Mucosa of gallbladder (tissue), 1 donor: ENCODE measurements around the gene PNCK. TPM values are rescaled to one million over a fixed set of nuclear protein-coding genes. Genes with fewer than 3 reads are reported as not detected.
"Not testable (repeated sequence)": the region's sequence is repeated elsewhere in the genome, so short reads cannot be mapped to it uniquely, and the experiment has no call there.

Source experiments
- DNase-seq: peaks from one replicate; pipeline ENCODE4 v3.0.0-alpha.2; 2020; ENCODE audit warnings: low spot score
- total RNA-seq: library from RNA; stranded (reverse); gene quantifications from one replicate; pipeline ENCODE4 v1.2.1, GENCODE V29; 2021
- donor health status: DM: no; HTN: no; CAD: no.

Gene PNCK
- 28.3 TPM for total RNA-seq

DNA sequence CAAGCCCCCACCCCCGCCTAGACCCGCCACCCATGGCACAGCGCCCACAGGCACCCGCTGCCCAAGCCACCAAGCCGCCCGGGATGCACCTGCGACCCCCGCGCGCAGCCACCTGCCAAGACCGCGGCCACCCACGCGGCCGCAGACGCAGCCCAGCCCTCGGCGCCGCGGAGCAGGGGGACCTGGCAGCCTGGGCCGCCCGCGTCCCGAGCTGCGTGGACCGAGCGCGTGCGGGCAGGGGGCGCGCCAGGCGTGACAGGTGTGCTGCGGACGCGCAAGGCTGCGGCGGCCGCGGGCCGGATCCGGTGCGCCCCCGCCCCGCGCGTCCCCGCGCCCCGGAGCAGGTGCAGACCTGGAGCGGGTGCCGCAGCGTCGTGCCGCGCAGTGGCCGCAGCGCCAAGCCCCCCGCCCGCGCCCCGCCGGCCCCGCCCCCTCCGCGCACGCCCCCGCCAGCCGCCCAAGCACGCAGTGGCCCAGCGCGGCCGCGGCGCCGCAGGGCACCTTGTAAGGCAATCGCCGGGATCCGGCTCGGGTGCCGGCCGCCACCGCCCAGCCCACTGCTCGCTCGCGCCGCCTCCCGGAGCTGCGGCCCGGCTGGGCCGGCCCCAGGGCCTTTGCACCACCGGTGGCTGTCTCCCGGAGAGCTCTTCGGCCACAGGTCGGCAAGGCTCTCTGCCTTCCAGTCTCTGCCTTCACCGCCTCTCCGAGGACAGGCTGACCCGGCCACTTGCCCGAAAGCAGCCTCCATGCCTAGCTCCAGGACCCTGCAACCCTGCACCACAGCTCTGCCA, at the start of gene PNCK:
Gene PNCK, minus strand, starts transcription at position 386 of the 791 bp plus-strand sequence. CDS start 737 bp downstream, outside the sequence.
- no peak for DNase-seq

DNA sequence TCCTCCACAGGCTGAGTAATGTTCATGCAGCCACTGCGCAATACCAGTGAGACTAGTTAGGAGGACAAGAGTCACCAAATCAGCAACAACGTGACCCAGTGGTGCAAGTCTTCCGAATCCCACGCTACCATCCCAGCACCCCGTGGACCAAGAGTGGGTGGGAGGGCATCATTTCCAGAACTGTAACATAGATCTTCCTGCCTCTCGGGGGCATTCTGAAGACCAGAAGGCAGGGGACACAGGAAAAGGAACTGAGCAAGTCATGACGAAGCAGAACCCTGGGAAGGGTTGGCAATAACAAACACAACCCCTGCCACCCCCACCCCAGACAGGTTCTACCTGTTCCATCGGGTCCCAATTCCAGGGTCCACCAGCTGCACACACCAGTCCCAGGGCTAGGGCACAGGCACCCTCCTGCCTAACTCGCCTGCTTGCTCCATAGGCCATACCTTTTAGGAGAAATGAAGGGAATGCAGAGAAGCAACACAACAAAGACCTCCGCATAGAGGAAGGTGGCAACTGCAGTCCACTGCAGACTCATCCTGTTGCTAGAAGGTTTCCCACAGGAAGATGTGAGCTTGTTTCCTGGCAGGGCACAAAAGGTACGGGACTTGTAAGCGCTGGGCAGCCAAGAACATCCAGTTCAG, 49.2 kb upstream of the PNCK start:
- DNase-seq: no peak

- no peak for DNase-seq
Measured at GRCh38 chrX:153719701-153720100, 46.1 kb upstream of the PNCK start.

DNA sequence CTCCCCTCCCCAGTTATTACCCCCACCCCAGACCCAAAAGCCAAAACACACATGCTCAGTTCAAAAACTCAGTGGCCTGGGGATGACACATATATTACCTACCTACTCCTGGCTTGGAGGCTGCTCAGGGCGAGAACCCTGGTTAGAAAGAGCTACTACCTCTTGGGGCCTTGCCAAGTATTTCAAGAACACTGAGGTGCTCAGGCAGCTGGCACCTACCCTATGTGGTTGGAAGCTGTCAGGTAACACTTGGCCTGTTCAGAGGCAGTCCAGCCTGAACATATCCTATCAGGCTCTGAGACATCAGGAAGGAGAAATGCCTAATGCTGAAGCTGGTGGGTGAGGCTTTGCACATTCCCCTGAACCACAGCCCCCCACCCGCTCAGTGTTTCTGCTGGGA, 45.6 kb upstream of the PNCK start:
- no peak for DNase-seq

DNA sequence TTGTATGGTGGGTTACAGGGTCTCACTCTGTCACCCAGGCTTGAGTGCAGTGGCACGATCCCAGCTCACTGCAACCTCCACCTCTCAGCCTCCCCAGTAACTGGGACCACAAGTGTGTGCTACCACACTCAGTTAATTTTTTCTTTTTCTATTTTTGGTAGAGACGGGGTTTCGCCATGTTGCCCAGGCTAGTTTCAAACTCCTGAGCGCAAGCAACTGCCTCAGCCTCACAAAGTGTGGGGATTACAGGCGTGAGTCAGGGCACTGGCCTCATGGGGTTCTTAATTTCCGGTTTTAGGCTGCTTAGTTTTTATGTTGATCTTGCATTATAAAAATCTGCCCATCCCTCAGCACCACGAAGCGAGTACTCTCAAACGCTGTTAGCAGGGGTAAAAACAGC, 43.8 kb upstream of the PNCK start:
- DNase-seq: no peak

- no peak for DNase-seq
Measured at GRCh38 chrX:153714256-153714655, 40.6 kb upstream of the PNCK start.

DNA sequence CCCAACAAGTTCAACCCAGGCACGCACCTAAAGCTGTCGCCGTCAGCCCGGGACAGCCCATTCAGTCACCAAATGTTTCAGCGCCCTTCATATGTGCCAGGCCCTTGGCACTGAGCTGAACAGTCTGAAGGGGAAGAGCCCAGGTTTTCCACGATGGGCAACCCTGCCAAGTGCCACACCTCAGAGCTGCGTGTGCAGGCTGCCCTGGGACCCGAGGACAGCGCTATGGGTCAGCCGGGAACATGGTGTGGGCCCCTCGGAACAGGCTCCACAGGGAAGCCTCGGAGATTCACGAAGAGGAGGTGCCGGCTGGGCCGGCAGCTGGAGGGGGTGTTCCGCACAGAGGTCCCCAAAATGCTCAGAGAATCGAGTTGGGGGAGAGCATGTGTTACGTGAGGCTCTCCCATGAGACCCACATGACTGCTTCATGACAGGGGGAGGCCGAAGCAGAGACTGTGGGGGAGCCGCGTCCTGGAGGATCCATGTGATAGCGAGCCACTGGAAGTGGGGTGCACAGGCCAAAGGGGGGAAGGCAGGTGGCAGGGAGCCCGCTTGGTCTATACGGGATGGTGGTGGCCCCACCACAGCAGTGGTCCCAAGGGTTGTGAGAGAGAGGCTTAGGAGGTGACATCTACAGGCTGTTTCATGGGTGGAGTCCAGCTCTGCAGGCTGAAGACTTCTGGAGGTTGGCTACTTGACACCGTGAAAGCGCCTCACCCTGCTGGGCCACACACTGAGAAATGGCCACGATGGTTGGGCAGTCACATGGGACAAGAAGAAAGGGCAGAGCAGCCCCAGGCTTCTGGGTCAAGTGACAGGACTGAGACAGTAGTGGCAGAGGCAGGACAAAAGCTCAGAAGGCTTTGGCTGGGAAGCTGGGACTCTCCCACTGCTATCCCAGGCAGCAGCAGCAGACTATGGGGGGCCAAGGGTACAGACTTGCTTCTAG, 36.4 kb upstream of the PNCK start:
- no peak for DNase-seq

- peak; percentile 79 for DNase-seq
Measured at GRCh38 chrX:153708415-153708814, 34.8 kb upstream of the PNCK start.

DNA sequence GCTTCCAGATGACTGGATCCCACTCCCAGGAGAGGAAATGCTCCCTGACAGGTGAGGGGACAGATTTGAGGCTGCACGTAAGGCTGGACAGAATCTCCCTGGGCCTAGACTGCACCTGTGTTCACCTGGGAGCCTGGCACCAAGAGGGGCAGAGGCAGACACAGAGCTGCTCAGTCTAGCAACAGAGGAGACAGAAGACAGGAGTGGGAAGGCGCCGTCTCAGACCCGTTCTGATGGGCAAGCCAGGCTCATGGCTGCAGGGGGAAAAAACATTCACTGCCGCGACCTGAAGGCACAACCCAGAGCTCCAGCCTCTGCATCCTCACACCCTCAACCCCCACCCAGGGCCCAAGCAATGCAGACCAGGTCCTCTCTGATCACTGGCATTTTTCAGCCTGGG, 33.8 kb upstream of the PNCK start:
- DNase-seq: no peak

- DNase-seq: no peak
Measured at GRCh38 chrX:153706799-153707198, 33.2 kb upstream of the PNCK start.

DNA sequence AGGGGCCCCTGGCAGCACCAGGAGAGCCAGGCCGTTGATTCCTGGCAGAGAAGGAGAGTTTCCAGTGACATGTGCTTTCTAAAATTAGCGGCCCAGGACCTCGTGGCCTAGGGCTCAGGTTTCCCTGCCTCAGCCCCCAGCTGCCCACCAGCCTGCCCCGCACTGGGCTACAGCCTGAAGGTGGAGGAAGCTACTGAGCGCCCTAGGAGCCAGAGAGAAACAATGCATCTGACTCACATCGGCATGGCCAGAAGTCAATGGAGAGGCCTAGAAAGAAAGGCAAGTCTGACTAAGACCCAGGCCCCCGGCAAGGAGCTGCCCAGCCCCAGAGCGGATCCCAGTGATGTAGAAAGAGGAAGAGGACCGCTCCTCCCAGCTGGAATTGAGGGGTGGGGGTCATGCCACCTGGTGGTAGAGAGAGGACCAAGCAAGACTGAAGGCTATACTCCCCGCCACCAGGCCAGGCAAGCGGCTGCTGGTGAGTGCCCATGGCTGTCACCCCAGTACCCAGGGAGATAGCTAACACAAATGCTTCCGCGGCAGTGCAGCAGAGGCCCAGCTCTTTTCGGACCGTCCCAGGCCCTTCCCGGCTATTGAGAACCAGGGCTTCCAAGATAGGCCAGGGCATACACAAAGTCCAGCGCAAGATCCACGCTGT, 31.9 kb upstream of the PNCK start:
- DNase-seq: not testable (repeated sequence)

GRCh38 chrX:153704631-153705402, 31.2 kb upstream of the PNCK start:
- not testable (repeated sequence) for DNase-seq

GRCh38 chrX:153704021-153704526, 30.5 kb upstream of the PNCK start:
- DNase-seq: no peak

GRCh38 chrX:153703036-153703370, 29.4 kb upstream of the PNCK start:
- DNase-seq: no peak

DNA sequence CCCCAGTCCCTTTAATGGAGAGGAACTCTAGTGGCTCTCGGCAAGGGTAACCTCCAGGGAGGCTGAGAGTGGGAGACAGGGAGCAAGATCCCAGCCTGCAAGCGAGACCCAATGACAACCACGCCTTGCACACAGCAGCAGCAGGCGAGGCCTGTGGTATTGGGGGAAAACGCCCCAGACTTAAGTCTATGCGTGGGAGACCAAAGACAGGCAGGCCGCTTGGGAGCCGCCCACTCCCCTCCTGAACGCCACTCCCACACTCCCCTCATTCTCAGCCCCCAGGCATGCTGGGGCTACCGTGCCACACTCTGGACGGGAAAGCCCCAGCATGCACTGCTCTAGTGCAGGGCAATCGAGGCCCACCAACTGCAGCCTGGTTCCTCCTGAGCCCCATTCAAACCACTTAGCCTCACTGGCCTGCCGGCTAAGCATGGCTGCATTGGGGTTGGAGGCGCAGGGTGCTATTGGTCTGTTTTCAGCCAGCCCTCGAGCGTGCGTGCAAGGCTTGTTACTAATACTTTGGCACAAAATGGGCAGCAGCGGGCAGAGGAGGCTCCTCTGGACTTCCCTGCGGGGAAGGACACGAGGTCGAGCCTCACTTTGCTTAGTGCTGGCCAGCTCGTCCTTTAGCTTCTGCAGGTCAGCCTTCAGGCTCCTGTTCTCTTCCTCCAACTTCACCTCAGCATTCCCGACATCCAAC, 28.9 kb upstream of the PNCK start:
- no peak for DNase-seq

DNA sequence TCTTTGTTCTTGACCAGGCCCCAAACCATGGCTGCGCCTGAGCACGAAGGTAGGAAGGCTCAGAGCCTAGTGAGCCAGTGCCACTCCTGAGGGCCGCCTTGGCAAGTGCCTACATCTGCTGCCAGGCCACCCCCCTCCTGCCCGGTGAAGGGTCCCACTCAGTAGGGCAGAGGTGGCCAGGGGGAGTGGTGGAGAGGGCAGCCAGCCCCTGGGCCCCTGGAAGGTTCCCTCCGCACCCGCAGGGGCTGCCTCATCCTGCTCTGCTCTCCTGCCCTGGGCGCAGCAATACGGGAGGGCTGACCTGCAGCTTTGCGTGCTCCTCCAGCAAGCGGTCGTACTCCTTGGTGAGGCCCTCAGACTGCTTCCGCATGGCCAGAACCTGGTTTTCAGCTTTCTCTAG, 28.1 kb upstream of the PNCK start:
- DNase-seq: no peak

- no peak for DNase-seq
Measured at GRCh38 chrX:153700967-153701366, 27.4 kb upstream of the PNCK start.

DNA sequence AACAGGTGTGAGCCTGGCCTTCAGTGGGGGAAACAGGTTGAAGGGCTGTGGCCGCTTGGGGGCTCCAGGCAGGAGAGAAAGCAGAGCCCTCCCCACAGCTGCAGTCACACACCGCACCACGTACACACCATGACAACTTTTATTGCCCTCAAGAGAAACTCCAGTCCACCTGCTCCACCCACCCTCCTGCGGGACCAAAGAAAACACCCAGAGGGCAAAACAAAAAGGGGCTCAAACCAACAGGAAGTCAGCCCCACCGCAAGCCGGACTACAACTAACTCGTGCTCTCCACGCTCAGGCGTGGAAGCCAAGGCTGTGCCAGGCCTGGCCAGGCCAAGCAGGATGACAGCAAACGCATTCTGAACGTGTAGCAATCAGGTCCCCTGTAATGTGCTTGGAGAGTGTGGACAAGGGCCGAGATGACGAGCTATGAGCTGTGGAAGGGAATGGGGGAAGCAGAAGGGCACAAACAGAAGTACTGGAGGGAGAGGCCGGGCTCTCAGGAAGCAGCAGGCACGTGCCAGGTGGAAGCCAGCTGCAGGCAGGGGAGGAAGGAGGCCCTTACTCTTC, 26.8 kb upstream of the PNCK start:
- no peak for DNase-seq

DNA sequence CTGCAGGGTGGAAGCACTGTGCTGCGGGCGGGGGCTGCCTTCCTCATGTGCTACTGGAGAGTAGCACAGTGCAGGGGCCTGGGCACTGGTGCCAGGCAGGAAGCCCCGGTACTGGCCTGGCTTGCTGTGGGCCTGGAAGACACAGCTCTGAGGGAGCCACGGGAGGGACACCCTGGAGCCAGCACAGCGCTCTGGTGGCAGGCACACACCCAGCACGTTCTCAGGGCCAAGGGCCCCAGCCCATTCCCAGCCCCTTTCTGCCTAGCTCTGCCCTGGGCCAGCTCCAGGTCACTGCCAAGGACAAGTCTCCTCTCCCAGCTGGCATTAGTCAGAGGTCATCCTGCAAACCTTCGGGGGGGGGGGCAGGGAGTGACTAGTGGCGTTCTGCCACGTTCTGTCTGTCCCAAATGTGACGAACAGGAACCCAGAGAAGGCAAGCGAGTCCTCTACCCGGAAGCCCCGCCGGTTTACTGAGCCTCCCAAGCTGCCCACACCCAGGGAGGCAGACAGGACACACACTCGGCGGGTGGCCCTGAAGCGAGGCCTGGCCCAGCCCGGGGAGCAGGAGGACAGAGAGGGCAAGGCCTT, 26.3 kb upstream of the PNCK start:
- not testable (repeated sequence) for DNase-seq
